K562 (cell line): ENCODE data around the gene CRPPA. TPM values are rescaled to one million over a fixed set of nuclear protein-coding genes. Genes with fewer than 3 reads are reported as not detected.

ENCODE experiments used
- CBX8 ChIP-seq: fragments of 200-600 bp; sonication (generic); IDR thresholded peaks from 2 replicates; pipeline ENCODE4 v1.6.1; 2012; ENCODE audit warnings: borderline replicate concordance, mixed run types, low read depth, mild to moderate bottlenecking, moderate library complexity, mixed read lengths, low read length, control low read depth, inconsistent platforms; ENCODE audit not compliant: poor library complexity, severe bottlenecking; ENCODE audit errors: extremely low read depth
- CEBPZ ChIP-seq: fragments of 150-350 bp; IDR thresholded peaks from 2 replicates; pipeline ENCODE4 v1.6.1; 2014; ENCODE audit warnings: low read depth, mild to moderate bottlenecking, low read length, borderline replicate concordance
- CTCFL ChIP-seq: IDR thresholded peaks from 2 replicates; pipeline ENCODE4 v1.6.1; 2011; ENCODE audit warnings: borderline replicate concordance, low read depth, mild to moderate bottlenecking, moderate library complexity, low read length; ENCODE audit not compliant: insufficient read depth, poor library complexity, severe bottlenecking
- FOXA3 ChIP-seq, 2 experiments: fragments of 450-650 bp in 1 of 2; sonication (generic) in 1 of 2; formaldehyde crosslinking; IDR thresholded peaks in 1 of 2; conservative IDR thresholded peaks in 1 of 2; 2 replicates each; pipeline versions ENCODE4 v1.4.0 to v1.8.0; 2020 to 2022; ENCODE audit warnings: mild to moderate bottlenecking in 2 of 2, missing genetic modification reagents in 1 of 2
- KAT8 ChIP-seq: fragments of 450-650 bp; IDR thresholded peaks from 2 replicates; pipeline ENCODE4 v1.6.1; 2016; ENCODE audit warnings: low read depth, mild to moderate bottlenecking
- NFE2L1 ChIP-seq: fragments of 450-650 bp; IDR thresholded peaks from 2 replicates; pipeline ENCODE4 v1.6.1; 2016; ENCODE audit warnings: missing genetic modification characterization, low read depth, mild to moderate bottlenecking, missing compliant biosample characterization, moderate library complexity, borderline replicate concordance
- POLR2A ChIP-seq: fragments of 450-650 bp; conservative IDR thresholded peaks from 2 replicates; pipeline ENCODE4 v1.6.1; 2016
- ZBTB7A ChIP-seq: IDR thresholded peaks from 2 replicates; pipeline ENCODE4 v1.6.1; 2011; ENCODE audit warnings: low read depth, mild to moderate bottlenecking, low read length, moderate library complexity, borderline replicate concordance; ENCODE audit not compliant: control insufficient read depth
- ZNF583 ChIP-seq: fragments of 250-450 bp; sonication (Bioruptor Pico); IDR thresholded peaks from 2 replicates; pipeline ENCODE4 v1.4.0; 2020
- ZNF586 ChIP-seq: fragments of 450-650 bp; formaldehyde crosslinking; conservative IDR thresholded peaks from 2 replicates; pipeline ENCODE4 v1.4.0; 2020; ENCODE audit warnings: mild to moderate bottlenecking, moderate library complexity
- ZNF707 ChIP-seq: fragments of 250-450 bp; sonication (Bioruptor Pico); conservative IDR thresholded peaks from 2 replicates; pipeline ENCODE4 v1.8.0; 2022; ENCODE audit warnings: inconsistent platforms, mild to moderate bottlenecking, moderate library complexity
- polyA plus RNA-seq, 8 experiments: library from polyadenylated mRNA; depleted of rRNA in 4 of 8; stranded (reverse) in 5 of 8; unstranded in 3 of 8; fragments of >200 nt; fragmentation: Nextera tagmentation in 2 of 8; fragmentation: Illumina TruSeq in 1 of 8; extraction: Ambion mirVana in 2 of 8; extraction: Trizol in 1 of 8; gene quantifications; 2 replicates each; pipeline versions ENCODE4 v1.2.1 to v1.2.3, GENCODE V29; 2011 to 2014; ENCODE audit warnings: inconsistent platforms in 1 of 8, missing spikeins in 1 of 8
- total RNA-seq, 7 experiments: library from RNA; depleted of rRNA in 6 of 7; stranded (reverse); fragments of >200 nt in 6 of 7; fragmentation: Illumina TruSeq in 2 of 7; extraction: Trizol in 2 of 7; gene quantifications; 2 replicates each; pipeline versions ENCODE4 v1.2.1 to v1.2.3, GENCODE V29; 2011 to 2021; ENCODE audit warnings: low replicate concordance in 1 of 7
- TF ChIP-seq, protein P1 (sequence below): fragments of 450-650 bp; IDR thresholded peaks from 2 replicates; pipeline ENCODE4 v1.7.1; 2018; ENCODE audit warnings: mild to moderate bottlenecking, low read depth; ENCODE audit not compliant: partially characterized antibody
- TF ChIP-seq, protein P2 (sequence below): fragments of 450-650 bp; IDR thresholded peaks from 2 replicates; pipeline ENCODE4 v1.6.1; 2018; ENCODE audit warnings: mild to moderate bottlenecking, low read depth; ENCODE audit not compliant: partially characterized antibody
- TF ChIP-seq, protein P3 (sequence below): fragments of 250-450 bp; sonication (Bioruptor Pico); IDR thresholded peaks from 2 replicates; pipeline ENCODE4 v1.8.0; 2021; ENCODE audit warnings: mild to moderate bottlenecking, moderate library complexity

Gene CRPPA
- total and polyA plus RNA-seq, 9 of the 15 experiments (the other 6 are each of a cell fraction or from before 2014, with no cell fraction given) = 3.9 to 14.4 (median 7.8) TPM

DNA sequence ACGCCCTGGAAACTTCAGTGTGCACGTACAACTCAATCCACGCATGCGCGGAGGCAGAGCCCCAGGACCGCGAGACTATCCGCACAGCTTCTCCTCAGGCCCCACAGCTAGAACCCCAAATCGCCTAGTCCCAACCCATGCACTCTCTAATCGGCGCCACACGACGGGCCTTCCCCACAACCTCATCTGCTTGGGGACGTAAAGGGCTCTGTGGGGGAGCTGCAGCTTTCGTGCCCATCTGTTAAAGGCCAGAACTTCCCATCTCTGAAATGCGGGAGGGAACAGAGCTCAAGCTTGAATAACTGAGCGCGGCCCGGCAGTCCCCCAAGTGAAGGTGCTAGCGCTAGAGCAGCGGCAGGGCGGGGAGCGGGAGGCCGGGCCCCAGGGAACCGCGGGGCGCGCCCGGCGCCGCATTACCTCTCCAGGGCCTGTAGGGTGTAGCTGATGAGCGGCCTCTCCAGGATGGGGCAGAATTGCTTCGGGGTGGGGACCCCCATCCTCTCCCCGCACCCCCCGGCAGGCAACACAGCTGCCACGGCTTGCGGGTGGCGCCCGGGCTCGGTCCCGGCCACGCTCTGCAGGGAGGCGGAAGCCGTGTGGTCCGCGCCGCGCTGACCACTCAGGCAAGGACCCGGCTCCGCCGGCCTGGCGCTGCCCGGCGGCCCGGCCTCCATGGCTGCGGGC lies 547 bp downstream of the CRPPA start (continued):
- TF ChIP-seq ZBTB7A (peak; percentile 89), CBX8 (no peak), POLR2A (peak; percentile 96), KAT8 (no peak), CEBPZ (no peak), CTCFL (no peak), ZNF583 (CRISPR knock-in tag) (no peak), ZNF707 (CRISPR knock-in tag) (no peak), ZNF586 (CRISPR knock-in tag) (no peak), NFE2L1 (tag) (no peak), FOXA3 (CRISPR knock-in tag; conservative IDR thresholded peaks at IDR 0.05 in 1 of 2, IDR thresholded peaks at IDR 0.05 in 1 of 2) (no peak)
- TF ChIP-seq, protein P1, sequence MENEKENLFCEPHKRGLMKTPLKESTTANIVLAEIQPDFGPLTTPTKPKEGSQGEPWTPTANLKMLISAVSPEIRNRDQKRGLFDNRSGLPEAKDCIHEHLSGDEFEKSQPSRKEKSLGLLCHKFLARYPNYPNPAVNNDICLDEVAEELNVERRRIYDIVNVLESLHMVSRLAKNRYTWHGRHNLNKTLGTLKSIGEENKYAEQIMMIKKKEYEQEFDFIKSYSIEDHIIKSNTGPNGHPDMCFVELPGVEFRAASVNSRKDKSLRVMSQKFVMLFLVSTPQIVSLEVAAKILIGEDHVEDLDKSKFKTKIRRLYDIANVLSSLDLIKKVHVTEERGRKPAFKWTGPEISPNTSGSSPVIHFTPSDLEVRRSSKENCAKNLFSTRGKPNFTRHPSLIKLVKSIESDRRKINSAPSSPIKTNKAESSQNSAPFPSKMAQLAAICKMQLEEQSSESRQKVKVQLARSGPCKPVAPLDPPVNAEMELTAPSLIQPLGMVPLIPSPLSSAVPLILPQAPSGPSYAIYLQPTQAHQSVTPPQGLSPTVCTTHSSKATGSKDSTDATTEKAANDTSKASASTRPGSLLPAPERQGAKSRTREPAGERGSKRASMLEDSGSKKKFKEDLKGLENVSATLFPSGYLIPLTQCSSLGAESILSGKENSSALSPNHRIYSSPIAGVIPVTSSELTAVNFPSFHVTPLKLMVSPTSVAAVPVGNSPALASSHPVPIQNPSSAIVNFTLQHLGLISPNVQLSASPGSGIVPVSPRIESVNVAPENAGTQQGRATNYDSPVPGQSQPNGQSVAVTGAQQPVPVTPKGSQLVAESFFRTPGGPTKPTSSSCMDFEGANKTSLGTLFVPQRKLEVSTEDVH = peak; percentile 74
- TF ChIP-seq, protein P2, sequence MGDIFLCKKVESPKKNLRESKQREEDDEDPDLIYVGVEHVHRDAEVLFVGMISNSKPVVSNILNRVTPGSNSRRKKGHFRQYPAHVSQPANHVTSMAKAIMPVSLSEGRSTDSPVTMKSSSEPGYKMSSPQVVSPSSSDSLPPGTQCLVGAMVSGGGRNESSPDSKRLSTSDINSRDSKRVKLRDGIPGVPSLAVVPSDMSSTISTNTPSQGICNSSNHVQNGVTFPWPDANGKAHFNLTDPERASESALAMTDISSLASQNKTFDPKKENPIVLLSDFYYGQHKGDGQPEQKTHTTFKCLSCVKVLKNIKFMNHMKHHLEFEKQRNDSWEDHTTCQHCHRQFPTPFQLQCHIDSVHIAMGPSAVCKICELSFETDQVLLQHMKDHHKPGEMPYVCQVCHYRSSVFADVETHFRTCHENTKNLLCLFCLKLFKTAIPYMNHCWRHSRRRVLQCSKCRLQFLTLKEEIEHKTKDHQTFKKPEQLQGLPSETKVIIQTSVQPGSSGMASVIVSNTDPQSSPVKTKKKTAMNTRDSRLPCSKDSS = no peak
- TF ChIP-seq, protein P3, sequence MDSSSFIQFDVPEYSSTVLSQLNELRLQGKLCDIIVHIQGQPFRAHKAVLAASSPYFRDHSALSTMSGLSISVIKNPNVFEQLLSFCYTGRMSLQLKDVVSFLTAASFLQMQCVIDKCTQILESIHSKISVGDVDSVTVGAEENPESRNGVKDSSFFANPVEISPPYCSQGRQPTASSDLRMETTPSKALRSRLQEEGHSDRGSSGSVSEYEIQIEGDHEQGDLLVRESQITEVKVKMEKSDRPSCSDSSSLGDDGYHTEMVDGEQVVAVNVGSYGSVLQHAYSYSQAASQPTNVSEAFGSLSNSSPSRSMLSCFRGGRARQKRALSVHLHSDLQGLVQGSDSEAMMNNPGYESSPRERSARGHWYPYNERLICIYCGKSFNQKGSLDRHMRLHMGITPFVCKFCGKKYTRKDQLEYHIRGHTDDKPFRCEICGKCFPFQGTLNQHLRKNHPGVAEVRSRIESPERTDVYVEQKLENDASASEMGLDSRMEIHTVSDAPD (CRISPR knock-in tag) = no peak
